IPS-NIHi7 (cell line): ENCODE measurements around the gene BSG.

Experiments
- DNase-seq: peaks from one replicate; pipeline ENCODE4 v3.0.0; 2012; ENCODE audit warnings: mixed read lengths; ENCODE audit errors: extremely low spot score

The BSG gene

GRCh38 chr19:540867-541637 lies 31.3 kb upstream of the BSG start:
- no peak for DNase-seq

GRCh38 chr19:541699-542098 lies 30.7 kb upstream of the BSG start:
- DNase-seq: no peak

- DNase-seq: no peak
Measured at GRCh38 chr19:542173-542866, 30.1 kb upstream of the BSG start.

- DNase-seq: no peak
Measured at GRCh38 chr19:543910-544608, 28.3 kb upstream of the BSG start, which contains the start of gene GZMM. Gene GZMM, plus strand, starts transcription at chr19:544053. Its CDS starts 19 bp downstream, at chr19:544072.

- DNase-seq: no peak
Measured at GRCh38 chr19:547117-547516, 25.3 kb upstream of the BSG start.

- DNase-seq: no peak
Measured at GRCh38 chr19:547836-548720, 24.3 kb upstream of the BSG start.

- no peak for DNase-seq
Measured at GRCh38 chr19:548886-549830, 23.2 kb upstream of the BSG start.

GRCh38 chr19:554817-555216 lies 17.6 kb upstream of the BSG start:
- DNase-seq: no peak

GRCh38 chr19:555474-555808 lies 17.0 kb upstream of the BSG start:
- no peak for DNase-seq

GRCh38 chr19:556611-557382 lies 15.6 kb upstream of the BSG start:
- no peak for DNase-seq

GRCh38 chr19:558770-559439 lies 13.5 kb upstream of the BSG start:
- no peak for DNase-seq

GRCh38 chr19:560121-560520 lies 12.3 kb upstream of the BSG start:
- DNase-seq: no peak

- DNase-seq: no peak
Measured at GRCh38 chr19:566403-566802, 6.0 kb upstream of the BSG start.

GRCh38 chr19:566844-567243 lies 5.6 kb upstream of the BSG start:
- DNase-seq: no peak

- DNase-seq: no peak
Measured at GRCh38 chr19:567296-567900, 5.0 kb upstream of the BSG start.

- no peak for DNase-seq
Measured at GRCh38 chr19:570251-570686, 2.1 kb upstream of the BSG start.

- DNase-seq: no peak
Measured at GRCh38 chr19:570937-571565, 1.3 kb upstream of the BSG start.

GRCh38 chr19:571566-571974 lies 826 bp upstream of the BSG start:
- no peak for DNase-seq
